Memory B cell (primary cell): Measurements from ENCODE around the gene TCF4.
A peak's percentile ranks its signal among the peaks of the same experiment; 100 is the strongest.

Experiments used
- ATAC-seq: fragments of 150-1000 bp; cut with Tn5 transposase; 2 replicates; pipeline ENCODE4 v1.10.0; 2021; ENCODE audit warnings: low read depth, mild to moderate bottlenecking, moderate library complexity
- DNase-seq, 2 donors: peaks; one replicate each; pipeline ENCODE4 v3.0.0; 2022; ENCODE audit warnings: low spot score in 2 of 2
- H3K27ac Mint-ChIP-seq: one replicate; pipeline ENCODE4 v1.8.0; 2022; ENCODE audit warnings: mild to moderate bottlenecking, moderate library complexity, mixed read lengths
- H3K27me3 Mint-ChIP-seq: one replicate; pipeline ENCODE4 v1.8.0; 2022; ENCODE audit warnings: mixed read lengths
- H3K36me3 Mint-ChIP-seq: one replicate; pipeline ENCODE4 v1.8.0; 2022; ENCODE audit warnings: mild to moderate bottlenecking, mixed read lengths
- H3K4me1 Mint-ChIP-seq: one replicate; pipeline ENCODE4 v1.8.0; 2022; ENCODE audit warnings: mixed read lengths
- H3K4me3 Mint-ChIP-seq: one replicate; pipeline ENCODE4 v1.8.0; 2022; ENCODE audit warnings: mild to moderate bottlenecking, moderate library complexity, mixed read lengths
- H3K9me3 Mint-ChIP-seq: one replicate; pipeline ENCODE4 v1.8.0; 2022; ENCODE audit warnings: mixed read lengths

The TCF4 gene

DNA sequence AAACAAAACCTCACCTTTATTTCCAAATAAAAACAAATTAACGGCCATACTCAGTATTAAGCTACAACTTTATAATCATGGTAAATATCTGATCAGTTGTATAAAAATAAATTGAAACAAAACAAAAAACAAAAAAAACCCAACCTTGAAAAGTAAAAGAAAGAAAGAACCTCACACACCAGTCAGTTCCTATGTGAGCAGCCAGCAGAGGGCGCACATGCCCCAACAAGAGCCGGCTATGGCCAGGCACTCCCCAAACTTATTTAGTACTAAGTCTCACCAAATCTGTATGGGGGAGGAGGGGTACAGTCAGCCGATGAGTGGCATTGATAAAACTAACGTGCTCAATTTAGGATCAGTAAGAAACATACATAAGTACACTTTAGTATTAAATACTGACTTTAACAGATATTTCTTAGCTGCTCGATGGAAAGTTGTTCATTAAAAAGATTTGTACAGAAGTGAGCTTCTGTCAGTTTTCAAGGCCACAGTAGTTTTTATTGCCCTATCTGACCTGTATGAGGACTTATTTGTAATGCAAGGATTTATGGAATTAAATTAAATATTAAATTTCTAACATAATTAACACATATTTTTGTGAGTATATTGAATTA, 172.6 kb downstream of the TCF4 start:
- H3K36me3 Mint-ChIP-seq, result no peaks in the 10 kb centered on the region
- no peaks in the 10 kb centered on the region for H3K27me3 Mint-ChIP-seq
- no peak overlapping the region for H3K27ac Mint-ChIP-seq
- peaks cover 23% of the 10 kb centered on the region for H3K4me1 Mint-ChIP-seq
- ATAC-seq (peak; percentile 99), DNase-seq (peak; percentile 78 to 79)
- no peak overlapping the region for H3K4me3 Mint-ChIP-seq
- no peaks in the 10 kb centered on the region for H3K9me3 Mint-ChIP-seq

DNA sequence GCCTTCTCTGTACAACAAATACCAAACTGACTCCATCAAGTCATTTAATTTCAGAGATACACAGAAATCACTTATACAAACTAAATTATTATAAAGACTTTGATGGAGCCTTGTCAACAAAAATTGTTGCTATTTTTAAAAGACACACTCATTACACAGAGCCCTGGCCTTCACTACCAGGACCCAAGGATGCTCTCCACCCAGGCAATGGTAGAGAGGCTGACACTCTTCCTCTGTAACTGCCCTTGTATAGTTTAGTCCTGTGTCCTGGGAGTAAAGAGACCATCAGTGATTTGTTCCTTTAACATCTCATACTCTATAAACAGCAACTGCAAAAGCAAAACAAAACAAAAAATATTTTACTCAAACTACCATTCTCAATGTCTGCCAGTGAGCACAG, 173.5 kb downstream of the TCF4 start:
- no peak overlapping the region for H3K27ac Mint-ChIP-seq
- ATAC-seq (no peak), DNase-seq (no peak)
- no peaks in the 10 kb centered on the region for H3K9me3 Mint-ChIP-seq
- H3K4me1 Mint-ChIP-seq, result peaks cover 17% of the 10 kb centered on the region
- H3K36me3 Mint-ChIP-seq, result no peaks in the 10 kb centered on the region
- no peak overlapping the region for H3K4me3 Mint-ChIP-seq
- no peaks in the 10 kb centered on the region for H3K27me3 Mint-ChIP-seq

DNA sequence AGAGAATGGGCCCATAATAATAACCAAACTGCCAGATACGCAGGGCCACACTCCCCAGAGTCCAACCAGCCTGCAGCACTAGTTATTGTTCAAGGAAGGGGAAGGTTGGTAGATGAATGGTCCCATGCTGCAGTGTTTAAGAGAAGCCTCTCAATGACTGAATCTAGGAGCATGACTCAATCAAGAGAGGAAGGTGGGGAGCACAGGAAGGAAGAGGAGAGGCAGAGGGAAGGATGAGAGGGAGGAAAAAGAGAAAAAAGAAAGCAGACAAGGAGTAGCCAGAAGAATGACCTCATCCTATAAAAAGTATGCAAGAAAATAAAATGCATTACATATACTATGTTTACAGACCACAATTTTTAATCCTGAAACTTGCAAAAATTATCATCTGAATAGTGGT, 174.5 kb downstream of the TCF4 start:
- H3K4me1 Mint-ChIP-seq, result peaks cover 17% of the 10 kb centered on the region
- no peak overlapping the region for H3K4me3 Mint-ChIP-seq
- H3K36me3 Mint-ChIP-seq, result no peaks in the 10 kb centered on the region
- H3K9me3 Mint-ChIP-seq, result no peaks in the 10 kb centered on the region
- H3K27ac Mint-ChIP-seq, result no peak overlapping the region
- no peaks in the 10 kb centered on the region for H3K27me3 Mint-ChIP-seq
- ATAC-seq, result no peak
- no peak for DNase-seq

GRCh38 chr18:55407774-55408535, 180.0 kb downstream of the TCF4 start:
- ATAC-seq, result no peak

GRCh38 chr18:55407191-55407590, 180.8 kb downstream of the TCF4 start:
- Mint-ChIP-seq H3K27ac (no peak overlapping the region), H3K4me1 (peaks cover 5% of the 10 kb centered on the region), H3K9me3 (no peaks in the 10 kb centered on the region), H3K36me3 (peaks cover 1% of the 10 kb centered on the region), H3K27me3 (no peaks in the 10 kb centered on the region), H3K4me3 (no peak overlapping the region)
- DNase-seq (no peak), ATAC-seq (no peak)

More at GRCh38 chr18:55407774-55408535, 180.0 kb downstream of the TCF4 start:
- H3K4me1 Mint-ChIP-seq, result peaks cover 5% of the 10 kb centered on the region
- H3K27ac Mint-ChIP-seq, result peak overlapping the region; percentile 28
- H3K36me3 Mint-ChIP-seq, result peaks cover 1% of the 10 kb centered on the region
- H3K4me3 Mint-ChIP-seq, result no peak overlapping the region
- DNase-seq, result no peak
- no peaks in the 10 kb centered on the region for H3K27me3 Mint-ChIP-seq
- no peaks in the 10 kb centered on the region for H3K9me3 Mint-ChIP-seq

DNA sequence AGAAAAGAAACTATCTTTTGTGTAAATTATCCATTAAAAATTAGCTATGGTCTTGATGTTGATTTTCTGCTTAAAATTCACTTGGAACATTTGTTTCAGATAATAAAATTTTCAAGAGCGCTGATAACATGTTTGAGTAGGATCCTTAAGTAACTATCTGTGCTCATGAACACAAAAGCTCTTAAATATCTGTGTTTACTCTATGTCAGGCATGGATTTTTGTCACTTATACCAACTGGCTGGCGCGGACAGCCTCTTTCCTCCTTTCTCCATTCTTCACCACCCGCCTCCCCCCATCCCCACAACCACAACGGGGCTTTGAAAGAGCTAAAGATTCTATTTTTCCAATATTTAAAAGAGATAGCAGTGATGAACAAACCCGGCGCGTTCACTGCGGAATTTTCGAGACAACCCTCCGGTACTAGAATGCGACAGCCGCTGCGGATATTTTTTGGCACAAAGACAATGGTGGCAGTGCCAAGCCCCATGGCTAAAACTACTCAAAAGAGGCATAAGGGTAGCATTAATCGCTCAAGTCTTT, 181.5 kb downstream of the TCF4 start:
- Mint-ChIP-seq H3K9me3 (no peaks in the 10 kb centered on the region), H3K4me3 (no peak overlapping the region), H3K4me1 (peaks cover 5% of the 10 kb centered on the region), H3K27ac (no peak overlapping the region), H3K36me3 (peaks cover 1% of the 10 kb centered on the region), H3K27me3 (no peaks in the 10 kb centered on the region)
- ATAC-seq (no peak), DNase-seq (no peak)

DNA sequence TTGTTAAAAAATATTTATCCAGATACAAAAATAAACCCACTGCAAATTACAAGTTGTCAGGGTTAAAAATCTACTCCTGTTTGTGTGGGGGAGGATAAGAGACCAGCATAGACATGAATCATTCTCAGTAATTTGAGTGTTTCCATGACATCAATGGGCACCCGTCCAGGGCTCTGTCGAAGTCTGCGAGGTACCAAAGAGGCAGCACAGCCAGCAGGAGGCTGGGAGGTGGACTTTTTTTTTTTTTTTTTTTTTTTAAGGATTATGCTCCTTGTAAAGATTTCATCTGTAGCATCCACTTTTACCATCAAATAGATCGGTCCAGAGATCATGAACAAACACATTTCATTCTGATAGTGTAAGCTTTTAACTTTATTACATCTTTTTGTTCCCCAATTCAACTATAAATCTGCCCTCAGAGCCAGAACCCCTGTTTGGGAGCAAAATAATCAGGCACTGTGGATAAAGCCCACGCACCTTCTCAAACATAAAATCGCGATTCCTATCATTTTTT, 182.0 kb downstream of the TCF4 start:
- peaks cover 5% of the 10 kb centered on the region for H3K4me1 Mint-ChIP-seq
- DNase-seq (no peak), ATAC-seq (no peak)

GRCh38 chr18:55405475-55405874, 182.5 kb downstream of the TCF4 start:
- peaks cover 1% of the 10 kb centered on the region for H3K36me3 Mint-ChIP-seq
- peak overlapping the region; percentile 70 for H3K27ac Mint-ChIP-seq
- no peaks in the 10 kb centered on the region for H3K27me3 Mint-ChIP-seq
- H3K4me1 Mint-ChIP-seq, result peaks cover 5% of the 10 kb centered on the region
- no peak overlapping the region for H3K4me3 Mint-ChIP-seq
- H3K9me3 Mint-ChIP-seq, result no peaks in the 10 kb centered on the region
- no peak for ATAC-seq
- DNase-seq, result no peak

More for the DNA sequence above, 182.0 kb downstream of the TCF4 start:
- Mint-ChIP-seq H3K36me3 (peaks cover 1% of the 10 kb centered on the region), H3K4me3 (no peak overlapping the region), H3K9me3 (no peaks in the 10 kb centered on the region), H3K27me3 (no peaks in the 10 kb centered on the region), H3K27ac (peak overlapping the region; percentile 70)

DNA sequence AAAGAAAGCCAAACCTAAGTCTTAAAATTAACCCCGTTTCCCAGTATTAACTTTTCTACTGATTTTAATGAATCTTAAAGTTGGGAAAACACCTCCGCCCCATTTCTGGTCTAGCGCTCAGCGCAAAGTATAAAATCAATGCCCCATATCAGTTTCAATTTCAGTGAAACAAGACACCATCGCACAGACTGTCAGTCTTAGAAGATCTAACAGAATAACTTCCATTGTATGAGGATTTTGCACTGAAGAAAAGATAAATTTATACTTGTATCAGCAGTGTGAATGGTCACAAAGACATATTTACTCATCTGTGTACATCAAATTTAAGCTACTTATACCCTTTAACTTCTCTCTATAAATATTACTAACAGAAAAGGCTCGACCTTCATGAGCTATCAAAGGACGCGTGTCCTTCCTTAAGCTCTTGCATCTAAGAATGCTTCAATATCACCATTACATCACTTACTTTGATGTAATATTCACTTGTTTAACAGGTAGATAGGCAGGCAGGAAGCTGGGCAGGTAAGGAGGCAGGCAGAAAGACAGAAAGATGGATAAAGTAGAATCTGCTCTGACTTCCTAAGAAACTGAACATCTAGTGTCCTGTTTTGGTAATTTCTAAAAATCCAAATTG, 183.0 kb downstream of the TCF4 start:
- Mint-ChIP-seq H3K27ac (peak overlapping the region; percentile 70), H3K36me3 (peaks cover 1% of the 10 kb centered on the region), H3K9me3 (no peaks in the 10 kb centered on the region), H3K27me3 (no peaks in the 10 kb centered on the region), H3K4me1 (peaks cover 5% of the 10 kb centered on the region), H3K4me3 (peak overlapping the region; percentile 63)
- ATAC-seq, result peak; percentile 79
- DNase-seq, result no peak

DNA sequence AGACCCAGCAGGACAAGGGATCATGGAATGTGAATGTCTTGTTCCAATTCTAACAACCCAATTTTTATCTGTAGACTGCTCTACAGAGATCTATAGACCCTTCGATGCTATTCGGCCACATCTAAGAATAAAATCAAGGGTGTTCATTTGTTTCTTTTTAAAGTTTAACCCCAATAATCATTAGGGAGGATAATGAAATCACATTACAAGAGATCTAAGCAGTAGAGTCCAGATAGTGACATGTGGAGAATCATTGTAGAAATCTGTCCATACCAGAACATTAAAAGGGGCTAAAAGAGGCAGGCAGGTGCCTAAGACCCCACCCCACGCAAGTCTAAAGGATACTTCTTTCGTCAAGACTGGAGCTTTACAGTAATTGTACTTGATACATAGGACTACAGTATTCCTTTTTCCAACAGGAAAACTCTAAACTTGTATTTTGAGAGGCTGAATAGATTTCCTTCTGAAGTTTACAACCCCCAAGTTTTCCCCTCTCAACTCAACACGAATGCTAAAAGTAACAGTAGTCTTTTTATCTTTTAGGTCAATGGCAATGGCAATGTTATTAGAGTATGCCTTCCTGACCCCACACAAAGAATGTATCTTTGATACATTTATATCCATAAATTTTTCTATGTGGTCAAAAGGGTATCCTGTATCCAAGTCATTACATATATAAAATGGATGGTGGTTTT, 183.7 kb downstream of the TCF4 start:
- H3K4me3 Mint-ChIP-seq, result peak overlapping the region; percentile 63
- H3K9me3 Mint-ChIP-seq, result no peaks in the 10 kb centered on the region
- H3K27ac Mint-ChIP-seq, result peak overlapping the region; percentile 70
- DNase-seq, result no peak
- H3K4me1 Mint-ChIP-seq, result peaks cover 7% of the 10 kb centered on the region
- peaks cover 1% of the 10 kb centered on the region for H3K36me3 Mint-ChIP-seq
- H3K27me3 Mint-ChIP-seq, result no peaks in the 10 kb centered on the region
- no peak for ATAC-seq

- Mint-ChIP-seq H3K4me1 (peaks cover 7% of the 10 kb centered on the region), H3K27me3 (no peaks in the 10 kb centered on the region), H3K27ac (peak overlapping the region; percentile 70), H3K4me3 (no peak overlapping the region), H3K36me3 (peaks cover 1% of the 10 kb centered on the region), H3K9me3 (no peaks in the 10 kb centered on the region)
- ATAC-seq, result no peak
- no peak for DNase-seq
Measured at GRCh38 chr18:55403421-55403949, 184.5 kb downstream of the TCF4 start.

DNA sequence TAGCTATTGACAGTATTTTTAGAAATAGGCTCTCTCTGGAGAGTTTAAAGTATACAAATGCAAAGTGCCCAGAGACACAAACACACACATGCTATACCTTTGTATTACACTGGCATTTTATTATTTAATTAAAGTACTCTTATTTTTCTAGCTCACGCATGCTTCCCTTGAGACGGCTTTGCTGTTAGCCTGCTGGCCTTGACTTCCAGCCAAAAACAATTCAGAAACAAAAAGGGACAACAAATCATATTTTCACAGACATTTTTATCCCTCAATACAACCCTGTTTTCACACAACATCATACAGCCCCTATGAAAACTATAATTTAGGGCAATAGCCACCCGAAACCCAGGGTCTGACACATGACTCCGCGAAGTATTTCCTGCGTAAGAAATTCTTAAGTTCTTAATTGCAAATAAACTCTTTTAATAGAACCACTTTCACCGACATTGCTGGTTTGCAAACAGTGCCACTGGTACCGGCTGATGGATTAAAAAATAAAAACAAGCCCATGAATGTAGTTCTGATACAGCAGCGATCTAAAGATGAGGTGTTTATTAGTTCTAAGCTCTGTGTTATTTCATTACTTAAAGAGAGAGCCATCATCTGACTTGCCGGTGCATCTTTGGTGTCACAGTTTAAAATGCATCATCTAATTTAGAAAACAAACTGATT, 185.1 kb downstream of the TCF4 start:
- DNase-seq (no peak), ATAC-seq (no peak)
- H3K9me3 Mint-ChIP-seq, result no peaks in the 10 kb centered on the region
- H3K36me3 Mint-ChIP-seq, result no peaks in the 10 kb centered on the region
- no peak overlapping the region for H3K4me3 Mint-ChIP-seq
- no peaks in the 10 kb centered on the region for H3K27me3 Mint-ChIP-seq
- peaks cover 7% of the 10 kb centered on the region for H3K4me1 Mint-ChIP-seq
- H3K27ac Mint-ChIP-seq, result no peak overlapping the region

DNA sequence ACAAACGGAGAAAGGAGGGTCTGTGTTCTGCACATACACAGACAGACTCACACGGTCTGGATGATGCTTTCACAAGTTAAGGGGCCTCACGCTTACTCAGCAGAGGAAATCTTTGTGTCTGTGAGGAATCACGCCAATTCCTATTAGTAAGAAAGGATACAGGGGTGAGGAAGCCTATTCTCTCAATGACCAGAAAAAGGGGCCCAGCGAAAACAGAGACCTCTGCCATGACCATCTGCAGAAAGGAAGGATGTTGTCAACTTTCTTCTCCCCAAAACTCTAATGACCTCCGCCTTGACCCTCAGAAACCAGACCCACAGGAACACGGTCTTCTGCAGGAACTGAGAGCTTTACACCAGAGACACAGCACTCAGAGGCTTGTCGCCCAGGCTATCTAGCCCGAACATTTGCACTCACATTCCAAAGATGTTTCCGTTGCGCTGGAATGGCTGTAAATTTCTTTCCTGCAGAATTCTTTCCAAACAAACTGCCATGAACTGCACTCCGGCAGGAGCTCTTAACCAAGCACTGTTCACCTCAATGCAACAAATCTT, 186.3 kb downstream of the TCF4 start:
- no peak for ATAC-seq
- no peak for DNase-seq

More for the DNA sequence above, 186.3 kb downstream of the TCF4 start:
- Mint-ChIP-seq H3K27ac (no peak overlapping the region), H3K4me1 (peaks cover 7% of the 10 kb centered on the region), H3K4me3 (no peak overlapping the region), H3K36me3 (no peaks in the 10 kb centered on the region), H3K27me3 (no peaks in the 10 kb centered on the region), H3K9me3 (no peaks in the 10 kb centered on the region)
